MCF 10A (cell line): ENCODE data around the gene PROSER2. TPM values are rescaled to one million over a fixed set of nuclear protein-coding genes. Genes with fewer than 3 reads are reported as not detected.
A peak's percentile ranks its signal among the peaks of the same experiment; 100 is the strongest.

ENCODE experiments used
- BruUV-seq: library from RNA; stranded (reverse); fragments of 400-500 nt; replicated peaks from 2 replicates; lab custom pipeline; 2021; lab: Mats Ljungman, UMichigan
- CTCF ChIA-PET: fragments of 300-600 bp; sonication (Branson Sonifier 250); formaldehyde crosslinking; extraction: SDS; loops from one replicate; lab custom pipeline; 2021; ENCODE audit warnings: antibody characterized with exemption, inconsistent platforms; lab: Yijun Ruan, JAX
- POLR2A ChIA-PET: fragments of 300-600, 350-650 bp; sonication (Branson Sonifier 250); formaldehyde crosslinking; extraction: SDS; loops from one replicate; lab custom pipeline; 2020; ENCODE audit warnings: antibody characterized with exemption, inconsistent platforms; lab: Yijun Ruan, JAX
- DNase-seq: peaks from one replicate; pipeline ENCODE4 v3.0.0-alpha.2; 2018; ENCODE audit not compliant: unreplicated experiment
- H3K27ac Mint-ChIP-seq: one replicate; pipeline ENCODE4 v1.8.0; 2022; ENCODE audit warnings: mild to moderate bottlenecking, low read depth, mixed read lengths; ENCODE audit not compliant: unreplicated experiment
- H3K27me3 Mint-ChIP-seq: one replicate; pipeline ENCODE4 v1.8.0; 2022; ENCODE audit warnings: mixed read lengths; ENCODE audit not compliant: insufficient read depth, unreplicated experiment
- H3K36me3 Mint-ChIP-seq: one replicate; pipeline ENCODE4 v1.8.0; 2022; ENCODE audit warnings: mild to moderate bottlenecking, moderate library complexity, mixed read lengths; ENCODE audit not compliant: insufficient read depth, unreplicated experiment
- H3K4me1 Mint-ChIP-seq: one replicate; pipeline ENCODE4 v1.8.0; 2022; ENCODE audit warnings: mixed read lengths; ENCODE audit not compliant: insufficient read depth, unreplicated experiment
- H3K4me3 Mint-ChIP-seq: one replicate; pipeline ENCODE4 v1.8.0; 2022; ENCODE audit warnings: mild to moderate bottlenecking, moderate library complexity, mixed read lengths; ENCODE audit not compliant: unreplicated experiment
- H3K9me3 Mint-ChIP-seq: one replicate; pipeline ENCODE4 v1.8.0; 2022; ENCODE audit warnings: mixed read lengths; ENCODE audit not compliant: unreplicated experiment
- intact Hi-C: fragments of 100-400 bp; cut with micrococcal nuclease; formaldehyde crosslinking; loops from 2 replicates; pipeline ENCODE4 v1.14.1; 2022
- total RNA-seq: library from RNA; stranded (reverse); gene quantifications from 2 replicates; pipeline ENCODE4 v1.2.3, GENCODE V29; 2022
- TF ChIP-seq, protein P1 (sequence below): fragments of 200-600 bp; IDR thresholded peaks from one replicate; pipeline ENCODE4 v1.8.0; 2022; ENCODE audit warnings: antibody characterized with exemption, mild to moderate bottlenecking; ENCODE audit not compliant: unreplicated experiment

The PROSER2 gene
- total RNA-seq, 1 experiment from 2014 or later, result 58.0 TPM

DNA sequence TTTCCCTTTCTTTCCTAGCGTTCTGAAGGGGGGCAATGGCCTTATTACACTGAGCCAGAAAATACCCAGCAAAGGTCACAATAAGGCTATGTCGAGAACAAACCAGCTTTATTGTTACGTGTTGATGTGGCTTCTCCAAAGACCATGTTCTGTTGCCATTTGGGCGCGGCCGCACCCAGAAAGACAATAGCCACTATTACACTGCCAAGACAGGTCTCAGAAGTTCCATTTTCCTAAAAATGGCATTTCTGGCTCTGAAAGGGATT lies 77.8 kb downstream of the PROSER2 start:
- Mint-ChIP-seq H3K4me3 (no peak overlapping the region), H3K27me3 (no peaks in the 10 kb centered on the region), H3K36me3 (no peaks in the 10 kb centered on the region), H3K4me1 (peaks cover 21% of the 10 kb centered on the region), H3K27ac (no peak overlapping the region), H3K9me3 (no peaks in the 10 kb centered on the region)
- BruUV-seq, result no TSS peak
- CTCF ChIA-PET, result no interaction called here
- intact Hi-C loops, result no loop called here
- TF ChIP-seq, protein P1, sequence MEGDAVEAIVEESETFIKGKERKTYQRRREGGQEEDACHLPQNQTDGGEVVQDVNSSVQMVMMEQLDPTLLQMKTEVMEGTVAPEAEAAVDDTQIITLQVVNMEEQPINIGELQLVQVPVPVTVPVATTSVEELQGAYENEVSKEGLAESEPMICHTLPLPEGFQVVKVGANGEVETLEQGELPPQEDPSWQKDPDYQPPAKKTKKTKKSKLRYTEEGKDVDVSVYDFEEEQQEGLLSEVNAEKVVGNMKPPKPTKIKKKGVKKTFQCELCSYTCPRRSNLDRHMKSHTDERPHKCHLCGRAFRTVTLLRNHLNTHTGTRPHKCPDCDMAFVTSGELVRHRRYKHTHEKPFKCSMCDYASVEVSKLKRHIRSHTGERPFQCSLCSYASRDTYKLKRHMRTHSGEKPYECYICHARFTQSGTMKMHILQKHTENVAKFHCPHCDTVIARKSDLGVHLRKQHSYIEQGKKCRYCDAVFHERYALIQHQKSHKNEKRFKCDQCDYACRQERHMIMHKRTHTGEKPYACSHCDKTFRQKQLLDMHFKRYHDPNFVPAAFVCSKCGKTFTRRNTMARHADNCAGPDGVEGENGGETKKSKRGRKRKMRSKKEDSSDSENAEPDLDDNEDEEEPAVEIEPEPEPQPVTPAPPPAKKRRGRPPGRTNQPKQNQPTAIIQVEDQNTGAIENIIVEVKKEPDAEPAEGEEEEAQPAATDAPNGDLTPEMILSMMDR, result no peak
- no peak for DNase-seq
- POLR2A ChIA-PET, result interaction anchor here (0.5 kb wide), 1 partner anchor 313 kb away, joined by 3 read pairs; no protein-coding TSS in a partner anchor

DNA sequence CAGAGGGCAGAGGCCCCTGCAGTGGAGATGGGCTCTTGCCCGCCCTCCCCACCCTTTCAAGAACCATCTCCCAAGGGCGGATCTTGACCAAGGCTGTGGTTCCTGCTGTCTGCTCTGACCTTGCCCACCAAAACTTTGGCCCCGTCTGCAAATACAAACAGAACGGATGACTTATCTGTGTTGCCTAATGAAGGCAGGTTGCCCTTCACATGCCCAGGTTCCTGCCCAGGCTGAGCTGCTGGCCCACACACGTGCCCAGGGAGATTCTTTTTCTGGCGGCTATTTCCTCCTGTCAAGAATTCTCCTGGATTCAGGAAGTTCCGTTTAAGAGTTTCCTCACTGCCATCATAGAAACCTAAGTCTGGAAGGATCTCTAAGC lies 78.3 kb downstream of the PROSER2 start:
- no TSS peak for BruUV-seq
- no peak overlapping the region for H3K4me3 Mint-ChIP-seq
- peak; percentile 68 for DNase-seq
- no peaks in the 10 kb centered on the region for H3K9me3 Mint-ChIP-seq
- TF ChIP-seq, protein P1, result no peak
- H3K36me3 Mint-ChIP-seq, result no peaks in the 10 kb centered on the region
- peaks cover 20% of the 10 kb centered on the region for H3K4me1 Mint-ChIP-seq
- ChIA-PET CTCF (no interaction called here), POLR2A (no interaction called here)
- intact Hi-C loops, result no loop called here
- H3K27ac Mint-ChIP-seq, result peak overlapping the region; percentile 67
- H3K27me3 Mint-ChIP-seq, result no peaks in the 10 kb centered on the region

DNA sequence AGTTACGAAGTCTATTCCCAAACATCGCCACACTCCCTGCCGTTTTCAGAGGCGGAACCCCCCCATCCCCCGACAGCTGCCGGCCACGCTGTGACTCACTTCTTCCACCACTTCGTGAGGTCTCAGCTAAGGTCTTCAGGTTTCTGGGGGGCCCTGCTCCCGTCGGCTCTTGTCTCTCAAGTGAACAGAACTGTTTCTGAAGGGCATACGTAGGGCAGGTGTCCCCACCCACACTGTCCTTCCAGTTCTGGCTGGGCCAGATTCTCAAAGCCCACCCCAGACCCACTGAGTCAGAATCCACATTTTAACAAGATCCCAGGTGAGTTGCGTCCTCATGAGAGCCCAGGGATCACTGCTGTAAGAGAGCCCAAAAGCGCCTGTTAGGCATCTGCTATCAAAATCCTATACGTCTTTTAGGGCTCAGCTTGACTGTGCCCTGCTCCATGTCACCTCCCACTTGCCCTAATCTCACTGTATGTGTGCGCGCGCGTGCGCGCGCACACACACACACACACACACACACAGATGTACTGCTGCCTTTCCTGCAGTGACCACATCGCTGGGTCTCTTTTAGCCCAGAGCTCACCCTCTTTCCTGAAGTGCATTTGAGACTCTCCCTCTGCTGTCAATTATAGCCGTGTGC lies 78.8 kb downstream of the PROSER2 start:
- Mint-ChIP-seq H3K4me1 (peaks cover 15% of the 10 kb centered on the region), H3K9me3 (no peaks in the 10 kb centered on the region), H3K27me3 (no peaks in the 10 kb centered on the region), H3K4me3 (no peak overlapping the region), H3K36me3 (no peaks in the 10 kb centered on the region), H3K27ac (peak overlapping the region; percentile 67)
- ChIA-PET CTCF (no interaction called here), POLR2A (no interaction called here)
- TF ChIP-seq, protein P1, result no peak
- intact Hi-C loops, result no loop called here
- DNase-seq, result no peak
- BruUV-seq, result no TSS peak

DNA sequence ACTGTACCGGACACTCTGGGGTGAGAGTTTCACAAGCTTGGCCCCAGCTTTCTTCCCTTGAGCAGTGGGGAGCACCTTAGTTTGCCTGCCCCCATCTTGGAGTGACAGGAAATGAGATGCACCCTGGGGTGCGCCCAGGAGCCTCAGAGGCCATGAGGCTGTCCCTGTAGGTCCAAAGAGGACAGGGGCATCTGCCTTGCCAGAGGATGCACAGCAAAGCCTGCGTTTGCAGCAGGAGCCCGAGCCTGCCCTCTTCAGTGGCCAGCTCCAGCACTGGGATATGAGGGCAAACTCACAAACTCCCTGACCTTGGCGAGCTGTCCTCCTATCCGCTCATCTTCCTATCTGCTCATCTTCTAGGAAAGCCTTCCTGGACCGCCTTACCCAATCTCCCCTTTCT lies 79.5 kb downstream of the PROSER2 start:
- H3K4me3 Mint-ChIP-seq, result no peak overlapping the region
- H3K4me1 Mint-ChIP-seq, result peaks cover 13% of the 10 kb centered on the region
- no peak for DNase-seq
- no peaks in the 10 kb centered on the region for H3K27me3 Mint-ChIP-seq
- H3K9me3 Mint-ChIP-seq, result no peaks in the 10 kb centered on the region
- CTCF ChIA-PET, result interaction anchor here (1.5 kb wide), 1 partner anchor 16 kb away, joined by 3 read pairs; no protein-coding TSS in a partner anchor
- H3K27ac Mint-ChIP-seq, result peak overlapping the region; percentile 67
- POLR2A ChIA-PET, result no interaction called here
- BruUV-seq, result no TSS peak
- TF ChIP-seq, protein P1, result no peak
- no peaks in the 10 kb centered on the region for H3K36me3 Mint-ChIP-seq
- intact Hi-C loops, result no loop called here
